ACHN (cell line): ENCODE data around the gene MAP3K3.

Experiments used
- DNase-seq: peaks from one replicate; pipeline ENCODE4 v3.0.0-alpha.2; 2015
- in situ Hi-C: cut with HindIII; loops from 2 replicates; pipeline ENCODE4 v1.10.0; 2017; ENCODE audit warnings: low sequenced_read_pairs, low pct_ligation_motif_present, low pct_unique_long_range_greater_than_20kb

The MAP3K3 gene

DNA sequence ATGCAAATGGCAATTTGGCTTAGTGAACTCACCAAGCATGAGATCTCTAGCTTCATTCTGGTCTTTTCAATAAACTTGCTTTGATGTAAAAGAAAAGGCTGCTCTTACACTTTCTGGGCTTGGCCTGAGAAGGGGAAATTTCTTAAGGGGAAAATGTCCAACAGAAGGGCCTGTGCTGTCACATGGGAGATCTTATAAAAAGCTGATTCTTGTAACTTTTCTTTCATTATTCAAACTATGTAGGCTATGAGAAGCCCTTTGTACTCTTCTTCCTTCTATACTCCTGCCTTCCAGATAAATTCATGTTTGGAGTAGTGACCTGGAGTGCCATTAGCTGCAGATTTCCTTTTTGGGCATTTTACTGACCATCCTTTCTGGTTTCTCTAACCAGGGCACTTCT lies 60.8 kb downstream of the MAP3K3 start:
- DNase-seq: no peak
- in situ Hi-C loops: no loop called here

DNA sequence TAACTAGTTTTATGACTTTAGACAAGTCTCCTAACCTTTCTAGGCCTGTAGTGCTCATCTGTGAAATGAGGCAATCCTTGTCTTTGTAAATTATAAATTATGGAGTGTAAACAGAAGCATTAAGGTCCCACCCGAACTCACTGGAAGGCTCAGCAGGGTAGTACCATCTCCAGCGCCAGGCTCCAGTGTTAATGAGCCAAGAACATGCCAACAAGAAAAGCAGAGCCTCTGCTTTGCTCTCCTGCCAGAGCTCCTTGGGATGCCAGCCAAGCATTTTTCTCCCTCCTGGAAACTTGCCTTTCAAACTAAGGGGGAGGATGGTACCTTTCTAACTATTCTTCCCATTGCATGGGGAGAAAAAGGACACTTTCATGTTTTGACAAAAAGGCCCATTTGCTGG lies 62.8 kb downstream of the MAP3K3 start:
- no peak for DNase-seq
- in situ Hi-C loops: no loop called here

DNA sequence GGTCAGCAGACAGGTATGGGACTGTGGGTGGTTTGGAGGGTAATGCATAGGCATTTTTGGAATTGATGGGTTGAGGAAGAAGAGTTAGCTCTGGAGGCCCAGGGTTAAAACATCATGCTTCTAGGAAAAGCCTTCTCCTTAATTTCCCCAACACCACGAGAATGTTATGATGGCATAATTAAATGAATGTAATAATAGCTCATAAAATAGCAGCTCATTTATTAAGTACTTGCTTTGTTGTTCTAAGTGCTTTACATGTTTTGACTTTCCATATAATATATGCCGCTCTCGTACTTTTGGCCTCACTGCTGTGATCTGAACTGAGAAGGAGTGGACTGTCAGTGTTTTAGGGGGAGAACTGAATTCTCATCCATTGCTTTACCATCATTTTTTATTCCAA lies 63.4 kb downstream of the MAP3K3 start:
- no peak for DNase-seq
- in situ Hi-C loops: no loop called here

DNA sequence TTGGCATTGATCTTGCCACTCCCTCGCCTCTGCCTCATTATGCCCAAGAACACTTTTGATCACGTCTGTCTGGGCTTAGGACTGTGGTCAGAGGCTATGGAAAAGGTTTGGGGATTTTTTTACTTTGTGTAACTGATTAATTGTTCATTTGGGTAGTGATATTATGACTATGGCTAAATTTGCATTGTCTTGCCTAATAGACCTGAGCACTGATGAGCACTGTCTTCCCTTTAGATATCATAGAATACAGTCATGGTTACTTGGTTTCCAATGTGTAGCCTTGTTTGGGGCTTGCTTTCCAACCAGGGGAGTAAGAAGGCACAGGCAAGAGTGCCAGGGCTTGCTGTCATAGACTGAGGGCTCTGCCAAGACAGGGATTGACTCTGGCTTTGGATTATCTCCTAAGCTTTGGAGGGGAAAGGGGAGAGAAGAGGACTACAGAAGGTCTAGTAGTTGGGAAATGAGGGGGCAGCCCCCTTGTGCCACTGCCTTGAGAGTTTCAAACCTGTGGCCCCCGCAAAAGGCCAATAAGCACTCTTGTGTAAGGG lies 64.0 kb downstream of the MAP3K3 start:
- in situ Hi-C loops: no loop called here

DNA sequence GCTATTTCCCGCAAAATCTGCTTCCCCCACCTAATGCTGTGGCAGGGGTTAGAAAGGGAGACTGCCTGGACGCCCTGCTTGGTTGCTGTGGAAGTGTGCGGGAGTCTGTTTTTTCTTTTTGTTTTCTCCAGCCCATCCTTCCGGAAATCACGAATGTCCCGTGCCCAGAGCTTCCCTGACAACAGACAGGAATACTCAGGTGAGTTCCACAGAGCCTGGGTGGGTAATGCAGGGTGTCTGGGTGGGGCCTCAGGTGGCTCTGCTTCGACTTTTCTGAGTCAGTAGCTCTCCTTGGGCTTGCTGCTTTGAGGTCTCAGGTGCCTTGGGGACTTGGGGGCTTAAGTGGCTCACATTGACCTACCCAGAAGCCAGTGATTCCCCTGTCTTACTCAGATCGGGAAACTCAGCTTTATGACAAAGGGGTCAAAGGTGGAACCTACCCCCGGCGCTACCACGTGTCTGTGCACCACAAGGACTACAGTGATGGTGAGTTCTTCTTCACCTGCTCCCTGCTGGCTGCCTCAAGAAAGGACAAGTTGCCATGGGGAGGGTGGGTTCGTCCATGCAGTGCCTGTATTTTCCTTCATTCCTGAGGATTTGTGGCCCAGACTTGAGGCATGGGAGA lies 66.3 kb downstream of the MAP3K3 start:
- in situ Hi-C loops: no loop called here
- no peak for DNase-seq

More for the DNA sequence above, 64.0 kb downstream of the MAP3K3 start:
- no peak for DNase-seq

DNA sequence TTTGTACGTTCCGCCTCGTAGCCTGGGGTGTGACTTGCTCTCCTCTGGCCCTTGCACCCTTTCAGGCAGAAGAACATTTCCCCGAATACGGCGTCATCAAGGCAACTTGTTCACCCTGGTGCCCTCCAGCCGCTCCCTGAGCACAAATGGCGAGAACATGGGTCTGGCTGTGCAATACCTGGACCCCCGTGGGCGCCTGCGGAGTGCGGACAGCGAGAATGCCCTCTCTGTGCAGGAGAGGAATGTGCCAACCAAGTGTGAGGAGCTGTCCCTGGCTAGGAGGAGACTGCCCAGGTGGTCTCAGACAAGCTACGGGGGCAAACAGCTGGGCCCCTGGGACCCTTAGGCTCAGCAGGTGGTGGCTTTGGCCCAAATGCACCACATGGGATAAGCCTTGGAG lies 67.3 kb downstream of the MAP3K3 start:
- no peak for DNase-seq
- in situ Hi-C loops: no loop called here

DNA sequence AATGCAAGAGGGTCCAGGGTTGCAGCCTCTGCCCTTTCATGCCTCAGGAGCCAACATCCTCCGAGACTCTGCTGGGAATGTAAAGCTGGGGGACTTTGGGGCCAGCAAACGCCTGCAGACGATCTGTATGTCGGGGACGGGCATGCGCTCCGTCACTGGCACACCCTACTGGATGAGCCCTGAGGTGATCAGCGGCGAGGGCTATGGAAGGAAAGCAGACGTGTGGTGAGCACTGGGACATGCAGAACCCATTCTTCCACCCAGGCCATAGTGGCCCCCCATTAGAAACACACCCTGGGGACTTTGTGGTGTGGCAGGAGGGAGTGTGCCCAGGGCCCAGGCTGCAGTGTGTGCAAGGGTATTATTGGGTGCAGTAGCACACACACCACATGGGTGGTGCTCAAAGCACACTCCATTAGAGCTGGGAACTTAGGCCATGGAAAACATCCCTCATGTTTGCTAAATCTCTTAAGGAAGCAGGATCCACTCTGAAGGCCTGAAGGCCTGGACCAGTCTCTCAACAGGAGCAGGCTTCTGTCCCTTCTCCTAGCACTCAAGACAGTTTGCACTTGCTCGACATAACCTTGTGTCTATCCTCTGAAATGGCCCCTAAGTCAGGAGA lies 70.1 kb downstream of the MAP3K3 start:
- no peak for DNase-seq
- in situ Hi-C loops: no loop called here

DNA sequence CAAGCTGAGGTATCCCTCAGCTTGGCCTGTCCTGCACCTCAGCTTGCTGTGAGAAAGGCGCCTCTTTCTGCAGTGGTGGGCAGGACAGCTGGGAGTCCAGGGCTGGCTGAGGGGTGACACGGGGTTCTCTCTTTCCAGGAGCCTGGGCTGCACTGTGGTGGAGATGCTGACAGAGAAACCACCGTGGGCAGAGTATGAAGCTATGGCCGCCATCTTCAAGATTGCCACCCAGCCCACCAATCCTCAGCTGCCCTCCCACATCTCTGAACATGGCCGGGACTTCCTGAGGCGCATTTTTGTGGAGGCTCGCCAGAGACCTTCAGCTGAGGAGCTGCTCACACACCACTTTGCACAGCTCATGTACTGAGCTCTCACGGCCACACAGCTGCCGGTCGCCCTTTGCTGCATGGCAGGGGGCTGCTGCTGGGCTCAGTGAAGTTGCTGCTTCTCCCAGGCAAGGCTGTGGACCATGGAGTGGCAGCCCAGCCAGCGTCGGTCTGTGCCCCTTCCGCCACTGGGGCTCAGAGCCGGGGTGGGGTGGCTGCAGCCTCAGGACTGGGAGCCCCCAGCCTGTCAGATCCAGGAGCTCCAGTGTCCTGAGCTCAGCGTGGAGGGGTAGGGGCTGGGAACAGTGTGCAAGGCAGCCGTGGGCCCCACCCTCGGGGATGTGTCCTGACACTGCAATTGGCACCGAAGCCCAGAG lies 71.3 kb downstream of the MAP3K3 start:
- in situ Hi-C loops: no loop called here

DNA sequence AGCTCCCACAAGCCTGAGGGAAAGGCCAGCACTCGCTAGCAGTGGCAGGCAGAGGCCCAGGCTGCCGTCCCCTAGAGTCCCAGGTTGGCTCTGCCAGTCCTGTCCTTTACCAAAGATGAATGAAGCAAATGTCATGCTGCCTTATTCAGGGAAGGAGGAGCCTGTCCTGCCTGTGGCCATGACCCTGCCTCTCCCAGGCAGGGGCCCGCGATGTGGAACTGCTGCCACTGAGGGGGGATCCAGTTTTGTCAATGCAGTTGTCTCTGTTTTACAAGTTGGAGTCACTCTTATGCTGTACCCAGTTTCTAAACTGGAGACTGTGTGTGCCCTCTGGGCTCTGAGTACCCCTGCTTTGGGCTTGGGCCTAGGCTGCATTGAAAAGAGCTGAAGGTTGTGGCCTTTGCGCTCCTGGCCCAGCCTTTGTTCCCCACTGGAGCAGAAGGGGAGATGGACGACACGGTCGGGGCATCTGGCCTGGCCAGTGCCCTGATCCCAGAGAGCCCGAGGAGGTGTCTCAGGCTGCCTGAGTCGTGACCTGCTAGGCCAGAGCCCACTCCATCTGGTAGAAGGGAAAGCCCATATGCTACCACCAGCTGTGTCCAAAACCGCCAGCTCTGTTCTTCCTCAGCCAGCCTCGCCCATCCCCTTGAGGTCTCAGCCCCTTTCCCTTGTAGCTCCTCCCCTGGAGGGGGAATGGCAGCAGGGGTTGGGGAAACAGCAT lies 72.2 kb downstream of the MAP3K3 start:
- in situ Hi-C loops: no loop called here
- DNase-seq: no peak

More for the DNA sequence above, 71.3 kb downstream of the MAP3K3 start:
- no peak for DNase-seq

DNA sequence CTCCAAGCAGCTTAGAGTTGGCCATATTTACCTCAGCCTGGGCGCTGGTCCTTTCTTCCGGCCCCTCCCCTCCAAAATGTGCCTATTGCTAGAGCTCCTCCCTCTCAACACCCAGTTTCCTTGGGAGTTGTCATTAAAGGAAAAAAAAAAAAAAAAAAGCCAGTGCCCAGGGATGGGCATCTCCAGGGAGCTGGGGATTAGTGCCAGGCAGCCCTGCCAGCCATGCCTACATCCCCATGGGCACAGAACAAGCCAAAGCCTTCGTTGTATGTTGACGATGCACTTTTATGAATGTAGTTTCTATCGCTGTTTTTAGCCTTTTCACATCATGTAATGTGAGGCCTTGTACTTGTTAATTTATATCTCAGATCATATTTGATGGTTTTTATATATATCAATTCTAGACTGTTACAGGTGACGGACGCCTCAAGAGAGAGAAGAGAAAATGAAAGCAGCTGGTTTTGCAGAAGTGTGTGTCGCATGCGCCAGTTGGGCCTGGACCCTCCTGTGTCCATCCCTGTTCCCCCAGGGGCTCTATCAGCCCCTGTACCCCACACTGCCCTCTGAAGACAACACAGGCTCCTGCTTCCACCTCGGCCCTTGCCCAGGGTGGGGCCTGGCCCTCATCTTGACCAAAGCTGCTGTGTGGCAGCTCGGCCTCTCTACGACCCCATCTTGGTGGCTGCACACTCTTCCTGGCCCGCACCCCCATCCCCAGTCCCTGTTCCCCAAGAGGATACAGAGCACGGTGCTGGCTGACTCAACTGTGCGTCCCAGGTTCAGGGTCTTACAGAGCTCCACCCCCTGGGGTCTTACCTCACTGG lies 72.9 kb downstream of the MAP3K3 start:
- in situ Hi-C loops: no loop called here

DNA sequence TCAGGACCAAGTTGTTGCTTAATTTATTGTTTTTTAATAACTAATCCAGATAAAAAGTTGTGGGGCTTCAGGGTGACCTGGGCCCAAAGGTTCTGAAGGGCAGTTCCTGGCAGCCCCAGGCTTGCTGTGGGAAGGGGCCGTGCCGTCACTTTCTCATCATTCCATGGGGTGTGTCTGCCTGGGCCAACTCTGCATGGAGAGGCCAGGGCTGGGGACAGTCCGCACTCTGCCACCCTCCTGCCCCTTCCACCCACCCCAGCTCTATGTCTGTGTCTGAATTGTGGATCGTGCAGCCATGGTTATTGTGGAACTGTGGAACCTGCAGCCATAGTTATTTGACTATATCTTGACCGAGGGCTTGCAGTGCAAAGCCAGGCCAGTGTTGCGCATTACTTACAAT lies 73.7 kb downstream of the MAP3K3 start:
- in situ Hi-C loops: no loop called here
- DNase-seq: no peak

More for the DNA sequence above, 72.9 kb downstream of the MAP3K3 start:
- DNase-seq: no peak

DNA sequence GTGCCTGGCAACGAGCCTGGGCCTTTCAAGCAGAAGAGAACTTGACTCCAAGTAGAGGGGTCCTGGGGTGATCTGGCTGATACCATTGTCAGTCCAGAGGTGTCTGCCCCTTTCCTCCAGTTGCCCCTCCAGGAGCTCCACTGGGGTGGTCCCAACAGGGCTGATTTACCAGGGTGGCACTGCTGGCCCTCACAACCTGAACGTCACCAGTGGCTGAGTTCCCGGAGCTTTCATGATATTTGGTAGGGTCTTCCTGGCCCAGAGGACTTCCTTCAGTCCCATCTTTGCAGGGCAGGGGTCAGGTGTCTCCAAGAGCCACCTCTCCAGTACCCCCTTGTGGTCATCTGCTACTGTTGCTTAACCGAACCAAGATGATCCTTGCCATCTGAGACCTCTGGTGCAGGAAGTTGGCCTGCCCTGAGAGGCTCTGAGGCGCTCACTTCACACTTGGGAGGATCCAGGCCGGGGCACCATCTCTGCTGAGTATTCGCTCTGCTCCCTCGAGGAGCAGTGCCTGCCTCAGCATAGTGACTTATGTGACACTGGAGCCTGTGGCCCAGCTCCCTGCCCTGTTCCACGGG lies 74.3 kb downstream of the MAP3K3 start:
- in situ Hi-C loops: no loop called here
- DNase-seq: peak; percentile 55

DNA sequence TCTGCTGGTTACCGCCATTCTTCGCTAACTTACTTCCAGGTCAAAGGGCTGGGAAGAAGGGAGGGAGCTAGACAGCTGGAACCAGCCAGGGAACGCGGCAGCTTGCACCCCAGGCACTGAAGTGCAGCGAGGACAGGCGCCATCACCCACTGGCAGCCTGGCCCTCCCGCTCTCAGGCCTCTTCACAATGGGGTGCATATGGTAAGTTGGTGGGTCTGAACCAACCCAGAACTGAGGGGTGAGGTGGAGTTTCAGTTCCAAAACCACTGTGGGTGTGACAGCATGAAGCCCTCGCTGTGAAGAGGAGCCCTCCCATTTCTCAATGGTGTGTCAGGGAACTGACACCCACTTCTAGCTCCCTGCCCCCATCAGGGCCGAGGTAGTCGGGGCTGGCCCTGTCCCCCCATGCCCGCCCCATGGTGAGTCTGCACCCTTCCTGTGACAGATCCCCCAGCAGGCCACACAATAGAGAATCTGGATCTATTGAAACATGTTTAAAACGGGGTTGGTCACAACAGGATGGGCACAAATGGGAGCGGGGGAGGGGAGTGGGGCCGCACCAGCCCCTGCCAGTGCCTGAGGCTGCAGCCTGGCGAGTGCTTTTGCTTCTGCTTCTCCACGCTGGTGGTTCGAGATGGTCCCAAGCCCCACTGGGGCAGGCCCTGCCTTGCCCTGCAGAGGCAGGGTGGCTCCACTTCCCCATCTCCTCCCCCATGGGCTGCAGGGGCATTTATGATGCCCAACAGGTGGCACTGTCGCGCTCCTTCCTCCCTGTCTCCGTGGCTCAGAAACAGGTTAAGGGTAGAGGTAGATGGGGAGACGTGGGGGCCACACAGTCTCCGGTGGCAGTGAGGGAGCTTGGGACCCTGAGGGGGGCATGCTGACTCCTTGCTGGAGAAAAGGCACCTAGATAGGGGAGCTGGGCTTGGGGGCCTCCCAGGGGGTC lies 75.4 kb downstream of the MAP3K3 start:
- DNase-seq: peak; percentile 58
- in situ Hi-C loops: no loop called here

DNA sequence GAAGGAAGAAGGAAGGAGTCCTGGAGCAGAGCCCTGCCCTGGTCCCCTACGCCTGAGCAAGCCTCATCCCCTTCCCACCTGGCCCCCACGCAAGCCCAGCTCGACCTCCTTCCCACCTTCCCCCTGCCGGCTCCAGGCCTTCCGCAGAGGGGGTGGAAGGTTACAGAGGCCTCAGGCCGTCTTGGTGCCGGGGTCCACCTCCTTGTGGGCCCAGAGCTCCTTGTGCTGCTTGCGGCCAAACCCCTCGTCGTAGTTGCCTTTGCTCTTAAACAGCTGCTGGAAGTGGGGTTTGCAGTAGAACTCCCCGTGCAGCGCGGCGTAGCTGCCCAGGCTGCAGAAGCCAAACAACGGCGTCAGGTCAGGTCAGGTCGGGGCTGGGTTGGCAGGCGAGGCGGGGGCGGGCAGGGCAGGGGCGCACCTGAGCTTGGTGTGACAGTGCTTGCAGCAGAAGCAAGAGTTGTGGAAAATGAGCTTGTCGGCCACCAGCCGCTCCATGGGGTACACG lies 76.2 kb downstream of the MAP3K3 start:
- in situ Hi-C loops: no loop called here
- DNase-seq: no peak

DNA sequence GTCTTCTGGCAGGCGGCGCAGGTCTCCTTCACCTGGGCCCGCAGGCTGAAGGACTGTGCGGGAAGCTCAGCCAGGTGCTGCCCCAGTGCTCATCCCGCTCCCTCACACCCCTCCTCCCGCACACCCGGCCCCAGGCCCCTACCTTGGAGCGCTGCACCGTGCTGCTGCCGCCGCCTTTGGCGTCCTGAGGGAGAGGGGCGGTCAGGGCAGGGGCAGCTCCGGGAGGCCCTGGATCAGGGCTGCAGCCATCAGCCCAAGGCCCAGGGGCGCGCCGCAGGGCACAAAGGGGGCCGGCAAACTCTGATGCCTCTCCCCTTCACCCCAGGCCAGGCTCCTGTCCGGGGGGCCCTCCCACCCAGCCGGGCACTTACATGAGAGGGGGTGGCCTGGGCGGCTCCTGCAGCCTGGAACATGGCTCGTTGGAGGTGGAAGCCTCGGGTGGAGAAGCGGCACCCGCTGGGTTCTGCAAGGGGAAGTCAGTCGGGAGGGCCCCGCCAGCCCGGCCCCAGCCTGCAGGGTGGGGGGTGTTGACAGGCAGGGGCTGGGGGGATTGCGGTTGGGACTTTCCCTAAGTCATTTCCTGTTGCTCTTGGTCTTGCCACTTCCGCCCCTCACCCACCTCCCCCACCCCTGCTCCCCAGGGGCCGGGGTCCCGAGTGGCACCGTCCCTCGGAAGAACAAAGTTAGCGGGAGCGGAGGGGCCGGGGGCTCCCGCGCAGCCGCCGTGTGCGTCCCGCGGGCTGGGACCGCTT lies 76.8 kb downstream of the MAP3K3 start:
- in situ Hi-C loops: no loop called here
- no peak for DNase-seq
